KMS-11 (cell line): ENCODE data around the gene DENND1A.

Experiments used
- H2AFZ ChIP-seq: fragments of 200-600 bp; sonication (generic); 2 replicates; pipeline ENCODE4 v1.6.1; 2016; ENCODE audit warnings: antibody characterized with exemption, mixed run types, low read depth
- H3K27ac ChIP-seq: fragments of 200-600 bp; sonication (generic); 2 replicates; pipeline ENCODE4 v1.6.1; 2016; ENCODE audit warnings: mild to moderate bottlenecking, mixed run types
- H3K27me3 ChIP-seq: fragments of 200-600 bp; sonication (generic); 2 replicates; pipeline ENCODE4 v1.6.1; 2017; ENCODE audit warnings: mild to moderate bottlenecking, low read depth, mixed run types, moderate library complexity; ENCODE audit not compliant: insufficient read depth
- H3K36me3 ChIP-seq: fragments of 200-600 bp; sonication (generic); 2 replicates; pipeline ENCODE4 v1.6.1; 2017; ENCODE audit warnings: mild to moderate bottlenecking, mixed run types; ENCODE audit not compliant: insufficient read depth
- H3K4me1 ChIP-seq: fragments of 200-600 bp; sonication (generic); 2 replicates; pipeline ENCODE4 v1.6.1; 2016; ENCODE audit warnings: mild to moderate bottlenecking, low read depth, mixed run types; ENCODE audit not compliant: poor library complexity, severe bottlenecking
- H3K4me2 ChIP-seq: fragments of 200-600 bp; sonication (generic); 2 replicates; pipeline ENCODE4 v1.7.0; 2016; ENCODE audit warnings: mild to moderate bottlenecking, mixed run types
- H3K4me3 ChIP-seq: fragments of 200-600 bp; sonication (generic); IDR thresholded peaks from 2 replicates; pipeline ENCODE4 v1.6.1; 2017; ENCODE audit warnings: low read depth, low read length, mixed read lengths; ENCODE audit not compliant: insufficient read depth
- H3K79me2 ChIP-seq: fragments of 200-600 bp; sonication (generic); 2 replicates; pipeline ENCODE4 v1.6.1; 2016; ENCODE audit warnings: low read depth, mixed run types; ENCODE audit not compliant: insufficient read depth
- H3K9ac ChIP-seq: fragments of 200-600 bp; sonication (generic); 2 replicates; pipeline ENCODE4 v1.6.1; 2016; ENCODE audit warnings: mild to moderate bottlenecking, mixed run types
- H4K20me1 ChIP-seq: fragments of 200-600 bp; sonication (generic); 2 replicates; pipeline ENCODE4 v1.6.1; 2016; ENCODE audit warnings: mild to moderate bottlenecking, mixed run types; ENCODE audit not compliant: insufficient read depth
- CTCF ChIP-seq: fragments of 200-600 bp; sonication (generic); conservative IDR thresholded peaks from 2 replicates; pipeline ENCODE4 v1.6.1; 2017; ENCODE audit warnings: low read depth, mild to moderate bottlenecking, antibody characterized with exemption, low read length, moderate library complexity, mixed read lengths

The DENND1A gene

GRCh38 chr9:123562844-123563346 lies 367.0 kb downstream of the DENND1A start:
- no peak overlapping the region for H3K4me3 ChIP-seq
- H3K36me3 ChIP-seq: no peaks in the 10 kb centered on the region
- no peak overlapping the region for H3K27ac ChIP-seq
- no peak overlapping the region for H3K9ac ChIP-seq
- no peaks in the 10 kb centered on the region for H4K20me1 ChIP-seq
- TF ChIP-seq CTCF: no peak
- no peaks in the 10 kb centered on the region for H3K27me3 ChIP-seq
- H2AFZ ChIP-seq: no peak overlapping the region
- peaks cover 13% of the 10 kb centered on the region for H3K4me1 ChIP-seq
- no peak overlapping the region for H3K4me2 ChIP-seq
- H3K79me2 ChIP-seq: no peaks in the 10 kb centered on the region

DNA sequence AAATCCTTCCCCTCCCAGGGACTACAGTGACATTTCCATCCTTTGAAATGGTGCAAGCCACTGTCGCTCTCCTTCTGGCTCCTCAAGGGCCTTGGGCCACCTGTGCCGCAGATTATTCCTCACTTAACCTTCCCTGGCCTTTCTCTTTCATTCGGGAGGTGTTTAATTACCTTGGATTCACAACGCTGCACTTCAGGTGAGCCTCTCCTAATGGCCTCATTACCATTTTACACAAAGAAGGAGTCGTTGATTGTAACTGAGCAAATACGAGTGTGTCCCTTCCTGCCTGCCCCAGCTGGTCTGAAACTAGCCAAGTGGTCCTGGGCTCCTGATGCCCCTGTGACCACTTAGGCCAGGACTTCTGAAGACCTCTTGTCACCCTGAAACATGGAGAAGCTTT lies 368.9 kb downstream of the DENND1A start:
- H3K9ac ChIP-seq: no peak overlapping the region
- no peaks in the 10 kb centered on the region for H3K4me1 ChIP-seq
- H3K27ac ChIP-seq: no peak overlapping the region
- H4K20me1 ChIP-seq: no peaks in the 10 kb centered on the region
- H3K4me3 ChIP-seq: no peak overlapping the region
- H2AFZ ChIP-seq: no peak overlapping the region
- no peak overlapping the region for H3K4me2 ChIP-seq
- no peaks in the 10 kb centered on the region for H3K79me2 ChIP-seq
- no peaks in the 10 kb centered on the region for H3K27me3 ChIP-seq
- no peaks in the 10 kb centered on the region for H3K36me3 ChIP-seq
- no peak for TF ChIP-seq CTCF

DNA sequence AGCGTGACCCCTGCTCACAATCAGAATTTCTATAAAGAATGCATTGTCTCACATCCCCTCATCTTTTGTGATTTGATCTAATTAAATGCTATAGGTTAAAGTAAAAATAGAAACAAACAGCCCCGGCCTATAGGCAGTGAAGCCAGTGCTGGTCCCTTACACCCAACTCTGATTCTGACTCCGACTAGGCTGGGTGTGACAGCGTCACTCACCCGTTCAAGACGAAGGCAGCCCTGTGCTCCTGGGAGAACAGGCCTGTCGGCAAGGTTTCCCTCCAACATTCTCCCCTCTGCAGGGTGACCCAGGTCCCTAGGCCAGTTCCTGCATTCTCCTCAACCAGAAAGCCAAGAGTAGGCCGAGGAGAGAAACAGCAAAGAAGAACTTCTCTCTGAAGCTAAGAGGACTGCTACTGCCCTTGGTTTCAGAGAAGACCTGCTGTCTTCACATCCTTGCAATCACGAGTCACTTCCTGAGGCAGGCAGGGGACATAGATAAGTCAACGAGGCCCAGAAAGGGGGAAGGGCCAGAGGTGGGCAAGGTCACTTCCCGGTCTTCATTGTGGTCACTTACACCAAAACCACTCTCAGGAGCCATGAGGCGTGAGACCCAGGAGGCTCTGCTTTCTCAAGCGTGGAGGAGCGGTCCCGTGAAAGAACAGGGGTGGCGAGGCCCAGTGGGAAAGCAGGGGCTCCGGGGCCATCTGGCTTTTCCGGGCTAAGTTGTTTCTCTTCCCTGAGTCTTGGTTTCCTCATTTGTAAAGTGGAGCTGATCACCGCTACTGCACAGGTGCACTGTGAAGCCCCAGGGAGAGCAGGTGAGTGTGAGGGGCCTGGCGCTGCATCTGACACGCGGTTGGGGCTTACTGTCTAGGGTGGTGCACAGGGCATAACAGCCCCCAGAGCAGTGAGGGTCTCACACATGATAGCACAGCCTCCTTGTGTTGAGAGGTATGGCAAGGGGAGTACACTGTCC lies 373.2 kb downstream of the DENND1A start:
- H3K27ac ChIP-seq: no peak overlapping the region
- H3K4me1 ChIP-seq: no peaks in the 10 kb centered on the region
- H3K9ac ChIP-seq: no peak overlapping the region

DNA sequence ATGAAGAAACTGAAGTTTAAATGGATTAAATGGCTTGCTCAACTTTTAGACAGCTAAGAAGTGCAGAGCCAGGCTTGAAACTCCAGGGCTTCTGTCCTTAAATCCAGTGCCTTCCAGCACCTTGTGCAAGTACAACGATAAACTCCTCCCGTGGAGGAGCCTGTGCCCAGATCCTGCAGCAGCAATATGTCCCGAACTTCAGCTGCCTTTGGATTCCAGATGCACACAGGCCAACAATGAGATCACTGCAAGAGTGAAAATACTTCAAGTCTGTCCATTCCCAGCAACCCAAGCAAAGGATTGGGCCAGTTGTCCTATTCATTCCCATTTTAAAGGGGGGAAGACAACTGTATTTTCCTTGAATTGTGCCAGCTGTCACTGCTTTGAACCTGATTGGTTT lies 374.3 kb downstream of the DENND1A start:
- Histone ChIP-seq H3K27me3 (no peaks in the 10 kb centered on the region), H3K9ac (no peak overlapping the region), H3K4me3 (no peak overlapping the region), H3K4me2 (no peak overlapping the region), H3K4me1 (no peaks in the 10 kb centered on the region), H2AFZ (no peak overlapping the region), H3K79me2 (no peaks in the 10 kb centered on the region), H4K20me1 (no peaks in the 10 kb centered on the region), H3K27ac (no peak overlapping the region), H3K36me3 (no peaks in the 10 kb centered on the region)
- no peak for TF ChIP-seq CTCF

More for the DNA sequence above, 373.2 kb downstream of the DENND1A start:
- Histone ChIP-seq H3K4me2 (no peak overlapping the region), H3K79me2 (no peaks in the 10 kb centered on the region), H3K36me3 (no peaks in the 10 kb centered on the region), H2AFZ (no peak overlapping the region), H3K27me3 (no peaks in the 10 kb centered on the region), H3K4me3 (no peak overlapping the region), H4K20me1 (no peaks in the 10 kb centered on the region)
- no peak for TF ChIP-seq CTCF
